COR-L47 (cell line): ENCODE measurements around the gene SLC12A7.
"Not testable (repeated sequence)": the region's sequence is repeated elsewhere in the genome, so short reads cannot be mapped to it uniquely, and the experiment has no call there.

Experiments
- DNase-seq: peaks from one replicate; lab custom pipeline; 2025; lab: John Stamatoyannopoulos, UW

The SLC12A7 gene

GRCh38 chr5:1062761-1063568, 48.9 kb downstream of the SLC12A7 start:
- DNase-seq, result no peak

GRCh38 chr5:1061916-1062315, 49.9 kb downstream of the SLC12A7 start:
- no peak for DNase-seq

- DNase-seq, result not testable (repeated sequence)
These were observed 50.6 kb downstream of the SLC12A7 start for GRCh38 chr5:1061292-1061691.

DNA sequence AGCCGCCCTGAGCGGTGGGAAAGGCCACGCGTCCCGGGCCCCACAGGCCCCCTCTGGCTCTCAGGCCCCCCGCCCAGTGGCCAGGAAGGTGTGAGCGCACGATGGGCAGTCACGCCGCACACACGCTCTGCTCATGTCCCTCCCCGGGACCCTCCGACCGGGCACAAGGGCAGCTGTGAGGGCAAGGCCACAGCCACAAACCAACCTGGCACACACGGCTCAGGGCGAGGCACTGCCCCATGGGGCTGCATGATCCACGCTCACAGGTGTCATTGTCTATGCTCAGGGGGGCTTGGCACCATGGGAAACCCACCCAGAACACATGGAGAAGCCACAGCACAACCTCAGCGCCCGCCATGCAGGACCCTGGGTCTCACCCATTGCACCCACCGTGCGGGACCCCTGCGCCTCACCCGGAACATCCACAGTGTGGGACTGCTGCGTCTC, 51.3 kb downstream of the SLC12A7 start:
- no peak for DNase-seq

DNA sequence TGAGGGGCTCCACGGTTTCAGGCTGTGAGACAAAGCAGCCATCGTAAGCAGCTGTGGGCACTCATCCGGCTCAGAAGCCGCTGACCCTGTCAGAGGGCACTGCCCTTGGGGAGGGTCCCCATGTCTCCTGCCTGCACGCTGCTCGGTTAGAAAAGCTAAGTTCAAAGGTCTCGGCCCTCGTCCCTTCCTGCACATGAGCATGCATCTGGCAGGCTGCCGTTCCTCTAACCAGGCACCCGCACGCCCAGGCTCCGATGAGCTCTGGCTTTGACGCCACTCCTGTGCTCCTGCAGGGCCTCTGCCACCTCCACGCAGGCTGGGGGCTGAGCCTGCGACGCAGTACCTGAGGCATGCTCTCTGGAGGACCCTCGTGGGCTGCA, 52.0 kb downstream of the SLC12A7 start:
- no peak for DNase-seq

GRCh38 chr5:1058988-1059883, 52.6 kb downstream of the SLC12A7 start:
- no peak for DNase-seq

DNA sequence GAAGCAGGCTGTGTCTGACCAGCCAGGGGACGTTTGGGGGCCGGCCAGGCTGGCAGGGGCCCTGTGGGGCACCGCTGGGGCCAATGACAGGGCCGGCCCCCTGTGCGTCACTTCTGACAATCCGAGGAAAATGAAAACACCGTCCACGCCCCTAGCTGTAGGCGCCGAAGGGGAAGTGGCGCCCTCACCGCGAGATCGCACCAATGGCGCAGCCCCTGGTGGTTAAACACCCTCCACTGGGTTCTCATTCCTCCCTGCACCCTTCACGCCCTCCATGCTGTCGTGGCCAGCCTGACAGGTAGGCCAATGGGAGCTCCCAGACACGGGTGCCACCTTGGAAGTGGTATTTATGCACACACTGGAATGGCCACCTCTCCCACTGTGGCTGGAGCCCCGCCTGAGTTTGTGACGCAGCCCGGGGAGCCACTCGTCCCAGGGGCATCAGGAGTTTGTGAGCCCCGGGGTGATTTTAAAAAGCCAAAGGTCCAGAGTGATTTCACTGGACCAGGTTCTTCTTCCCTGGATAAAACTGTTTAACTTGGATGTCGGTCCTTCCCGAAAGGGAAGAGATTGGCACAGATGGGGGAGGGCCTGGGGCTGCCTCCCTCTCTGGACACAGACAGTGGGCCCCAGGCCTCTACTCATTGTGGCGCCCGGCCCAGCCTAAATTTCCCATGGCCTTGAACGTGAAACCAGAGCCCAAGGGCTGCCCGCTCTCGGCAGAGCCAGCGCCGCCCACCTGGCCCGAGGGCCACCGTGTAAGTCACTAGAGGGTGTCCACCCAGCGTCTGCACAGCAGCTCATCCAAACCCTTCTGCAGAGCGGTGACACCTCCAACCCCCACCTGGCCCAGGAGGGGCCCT, 53.5 kb downstream of the SLC12A7 start:
- no peak for DNase-seq

GRCh38 chr5:1057485-1058082, 54.3 kb downstream of the SLC12A7 start:
- no peak for DNase-seq

DNA sequence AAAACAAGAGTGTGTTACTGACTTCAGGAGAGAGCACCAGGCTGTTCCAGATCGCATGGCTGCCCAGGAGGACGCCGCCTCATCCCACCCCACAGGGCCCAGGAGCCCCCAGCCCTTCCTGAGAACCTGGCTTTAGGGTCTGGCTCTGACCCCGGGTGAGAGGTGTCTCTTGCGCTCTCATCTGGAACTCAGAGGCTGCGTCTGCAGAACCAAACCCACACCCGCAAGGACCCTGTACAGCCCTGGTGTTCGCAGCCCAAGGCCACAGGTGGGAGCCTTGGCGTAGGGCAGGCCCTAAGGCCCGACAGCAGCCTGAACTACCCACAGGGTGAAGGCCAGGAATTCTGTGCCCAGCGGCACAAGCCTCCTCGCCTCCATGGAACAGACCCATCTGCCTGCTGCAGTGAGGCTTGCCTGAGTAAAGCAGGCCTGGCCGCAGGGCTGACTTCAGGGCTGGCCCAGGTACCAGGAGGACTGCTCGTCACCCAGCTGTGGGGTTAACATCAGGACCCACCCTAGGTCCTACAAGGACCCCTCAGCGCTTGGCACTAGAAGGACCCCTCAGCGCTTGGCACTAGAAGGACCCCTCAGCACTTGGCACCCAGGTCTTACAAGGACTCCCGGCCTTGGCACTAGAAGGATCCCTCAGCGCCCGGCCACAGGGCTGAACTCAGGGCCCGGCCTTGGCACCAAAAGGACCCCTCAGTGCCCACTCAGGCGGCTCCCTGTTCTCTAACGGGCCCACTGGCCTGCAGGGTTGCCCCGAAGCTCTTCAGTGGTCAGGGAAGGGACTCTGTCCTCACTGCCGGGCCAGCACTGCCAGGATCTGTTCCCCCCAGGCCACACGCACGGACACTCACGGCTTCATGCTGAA, 55.0 kb downstream of the SLC12A7 start:
- no peak for DNase-seq

DNA sequence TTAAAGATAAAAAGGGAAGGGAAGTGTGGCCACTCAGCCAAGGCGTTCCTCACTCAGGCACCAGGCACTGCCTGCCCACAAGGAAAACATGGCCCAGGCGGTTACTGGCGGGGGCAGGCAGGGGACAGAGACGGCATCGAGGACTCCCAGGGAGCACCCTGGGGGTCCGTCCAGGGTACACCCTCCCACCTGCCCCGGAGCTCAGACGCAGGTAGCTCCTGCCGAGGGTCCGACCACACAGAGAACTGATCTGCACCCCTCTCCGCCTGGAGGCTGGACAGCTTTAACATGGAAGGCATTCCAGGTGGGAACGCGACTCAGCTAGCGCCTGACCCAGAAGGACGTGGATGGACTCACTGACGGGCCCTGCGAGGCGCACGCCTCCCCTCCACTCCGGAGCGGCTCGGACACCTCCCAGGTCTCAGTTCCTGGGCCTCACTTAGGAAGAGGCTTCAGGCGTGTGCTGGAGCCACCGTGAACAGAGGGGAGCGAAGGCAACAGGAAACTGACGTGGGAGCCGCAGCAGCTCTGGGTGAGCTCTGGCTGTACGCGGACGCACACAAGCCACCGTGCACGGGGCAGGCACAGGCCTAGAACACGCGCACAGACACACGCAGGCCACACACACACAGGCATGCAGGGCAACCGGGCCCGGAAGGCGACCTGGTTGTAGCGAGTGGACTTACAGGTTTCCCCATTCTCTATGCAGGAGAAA, 55.8 kb downstream of the SLC12A7 start:
- no peak for DNase-seq

GRCh38 chr5:1054799-1055775, 56.8 kb downstream of the SLC12A7 start:
- DNase-seq, result no peak

DNA sequence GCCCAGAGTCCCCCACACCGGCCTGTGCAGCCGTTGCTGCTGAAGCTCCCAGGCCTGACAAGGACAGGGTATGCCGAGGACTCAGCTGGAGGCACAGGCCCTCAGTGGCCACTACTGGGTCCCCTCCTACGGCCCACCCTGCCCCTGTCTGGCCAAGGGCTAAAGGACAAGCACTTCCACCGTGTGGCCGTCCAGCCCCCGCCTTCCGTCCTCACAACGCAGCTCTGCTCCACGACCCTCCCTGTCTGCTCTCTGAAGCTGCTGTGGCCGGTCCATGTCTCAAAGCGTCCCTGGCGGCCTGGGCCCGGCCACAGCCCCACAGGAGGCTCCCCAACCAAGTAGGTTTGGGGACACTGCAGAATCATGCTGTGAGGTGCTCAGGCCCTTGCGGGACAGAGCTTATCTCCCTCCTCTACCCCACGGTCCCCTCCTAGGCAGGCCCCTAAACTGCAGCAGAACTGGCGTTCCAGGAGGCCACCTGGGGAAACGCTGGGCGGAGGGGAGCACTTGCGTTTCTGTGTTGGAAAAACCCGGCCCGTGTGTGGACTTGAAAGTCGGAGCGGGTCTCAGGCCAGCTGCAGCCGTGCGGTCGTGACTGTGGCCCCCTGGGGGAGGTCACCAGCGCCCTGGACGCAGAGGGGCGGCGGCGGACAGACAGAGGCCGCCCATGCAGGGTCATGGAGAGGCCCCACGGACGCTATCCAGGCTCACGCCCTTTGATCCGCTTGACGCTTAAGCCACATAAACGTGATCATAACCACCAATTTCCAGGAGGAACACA, 57.7 kb downstream of the SLC12A7 start:
- no peak for DNase-seq

- no peak for DNase-seq
These were observed 58.4 kb downstream of the SLC12A7 start for GRCh38 chr5:1053391-1054017.

GRCh38 chr5:1052641-1053390, 59.0 kb downstream of the SLC12A7 start:
- no peak for DNase-seq

GRCh38 chr5:1052076-1052475, 59.8 kb downstream of the SLC12A7 start:
- no peak for DNase-seq

DNA sequence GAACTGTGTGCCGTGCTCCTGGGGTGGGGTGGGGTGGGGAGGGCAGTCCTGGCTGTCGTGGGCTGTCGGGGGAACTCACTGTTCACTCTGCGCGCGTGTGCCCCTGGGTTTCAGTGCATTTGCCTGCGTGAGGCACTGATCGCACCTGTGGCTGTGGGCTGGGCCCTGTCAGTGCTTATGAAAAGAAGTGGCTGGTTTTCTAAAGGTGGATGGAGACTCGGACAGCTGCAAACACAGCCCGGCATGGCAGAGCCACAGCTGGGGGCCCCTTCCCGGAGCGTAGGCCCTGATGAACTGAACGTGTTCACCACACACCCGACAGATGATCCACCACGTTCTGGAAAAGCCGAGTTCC, 60.5 kb downstream of the SLC12A7 start:
- DNase-seq, result no peak
